Tibial nerve (tissue), 3 donors: ENCODE measurements around the gene CTNNA2.

Experiments
- POLR2A ChIP-seq, 2 donors: fragments of 450-650 bp; IDR thresholded peaks; one replicate each; pipeline ENCODE4 v1.6.1; 2017; ENCODE audit warnings: antibody characterized with exemption in 2 of 2, mild to moderate bottlenecking in 2 of 2, moderate library complexity in 2 of 2
- TF ChIP-seq, protein P1 (sequence below), 5 experiments: fragments of 200-600 bp in 3 of 5; fragments of 450-650 bp in 2 of 5; sonication (generic) in 3 of 5; IDR thresholded peaks; one replicate each; pipeline ENCODE4 v1.5.1; 2016 to 2019; ENCODE audit warnings: antibody characterized with exemption in 5 of 5, mild to moderate bottlenecking in 3 of 5, moderate library complexity in 2 of 5

GRCh38 chr2:80380736-80381135 is 867.9 kb downstream of the CTNNA2 start:
- TF ChIP-seq, protein P1, sequence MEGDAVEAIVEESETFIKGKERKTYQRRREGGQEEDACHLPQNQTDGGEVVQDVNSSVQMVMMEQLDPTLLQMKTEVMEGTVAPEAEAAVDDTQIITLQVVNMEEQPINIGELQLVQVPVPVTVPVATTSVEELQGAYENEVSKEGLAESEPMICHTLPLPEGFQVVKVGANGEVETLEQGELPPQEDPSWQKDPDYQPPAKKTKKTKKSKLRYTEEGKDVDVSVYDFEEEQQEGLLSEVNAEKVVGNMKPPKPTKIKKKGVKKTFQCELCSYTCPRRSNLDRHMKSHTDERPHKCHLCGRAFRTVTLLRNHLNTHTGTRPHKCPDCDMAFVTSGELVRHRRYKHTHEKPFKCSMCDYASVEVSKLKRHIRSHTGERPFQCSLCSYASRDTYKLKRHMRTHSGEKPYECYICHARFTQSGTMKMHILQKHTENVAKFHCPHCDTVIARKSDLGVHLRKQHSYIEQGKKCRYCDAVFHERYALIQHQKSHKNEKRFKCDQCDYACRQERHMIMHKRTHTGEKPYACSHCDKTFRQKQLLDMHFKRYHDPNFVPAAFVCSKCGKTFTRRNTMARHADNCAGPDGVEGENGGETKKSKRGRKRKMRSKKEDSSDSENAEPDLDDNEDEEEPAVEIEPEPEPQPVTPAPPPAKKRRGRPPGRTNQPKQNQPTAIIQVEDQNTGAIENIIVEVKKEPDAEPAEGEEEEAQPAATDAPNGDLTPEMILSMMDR (IDR thresholded peaks at IDR 0.05) = no peak
- no peak for TF ChIP-seq POLR2A (IDR thresholded peaks at IDR 0.05)
